BJ (cell line): Measurements from ENCODE around the gene EBLN2. TPM values are rescaled to one million over a fixed set of nuclear protein-coding genes. Genes with fewer than 3 reads are reported as not detected.
A peak's percentile ranks its signal among the peaks of the same experiment; 100 is the strongest.

Experiments
- CTCF ChIA-PET: fragments of 350-600 bp; formaldehyde crosslinking; extraction: SDS; loops from one replicate; lab custom pipeline; 2021; ENCODE audit warnings: antibody characterized with exemption, inconsistent platforms; lab: Yijun Ruan, JAX
- POLR2A ChIA-PET: fragments of 300-600 bp; sonication (Branson Sonifier 250); formaldehyde crosslinking; extraction: SDS; loops from one replicate; lab custom pipeline; 2021; ENCODE audit warnings: antibody characterized with exemption; lab: Charles Lee
- DNase-seq: peaks from one replicate; pipeline ENCODE4 v3.0.0-alpha.2; 2011; ENCODE audit warnings: low read depth
- H3K27me3 ChIP-seq: 2 replicates; pipeline ENCODE4 v1.6.0; 2011; ENCODE audit warnings: low read length; ENCODE audit not compliant: control insufficient read depth, insufficient read depth
- H3K36me3 ChIP-seq: 2 replicates; pipeline ENCODE4 v1.5.1; 2011; ENCODE audit warnings: low read length; ENCODE audit not compliant: control insufficient read depth, insufficient read depth
- H3K4me3 ChIP-seq: 2 replicates; pipeline ENCODE4 v1.5.1; 2011; ENCODE audit warnings: low read depth, mild to moderate bottlenecking, control low read depth, low read length
- CTCF ChIP-seq: IDR thresholded peaks from 2 replicates; pipeline ENCODE4 v1.5.1; 2011; ENCODE audit warnings: low read depth, mild to moderate bottlenecking, control low read depth, inconsistent platforms, low read length, moderate library complexity; ENCODE audit not compliant: insufficient read depth
- polyA plus RNA-seq: library from polyadenylated mRNA; depleted of rRNA; stranded (reverse); fragments of >200 nt; gene quantifications from 2 replicates; pipeline ENCODE4 v1.2.3, GENCODE V29; 2011

The EBLN2 gene
- polyA plus RNA-seq, 1 experiment, result 1.0 TPM

DNA sequence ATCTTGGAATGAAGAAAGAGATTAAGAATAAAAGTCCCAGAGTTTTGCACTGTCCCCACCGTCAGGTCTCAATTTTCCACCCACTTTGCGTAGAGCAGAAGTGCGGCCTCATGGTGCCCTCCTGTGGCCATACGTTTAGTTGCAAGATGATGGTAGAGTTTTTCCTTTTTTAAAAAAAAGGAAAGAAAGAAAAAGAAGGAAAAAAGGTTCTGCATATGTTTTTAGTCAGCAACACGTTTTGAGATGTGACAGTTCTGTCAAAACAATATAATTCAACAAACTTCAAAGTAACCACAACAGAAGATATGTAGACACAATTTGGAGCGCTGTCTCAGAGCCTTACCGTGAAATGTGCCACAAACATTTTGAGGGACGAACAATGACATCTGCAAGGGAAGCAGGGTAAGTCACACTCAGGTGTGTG lies 24.6 kb downstream of the EBLN2 start:
- peak; percentile 70 for TF ChIP-seq CTCF
- ChIA-PET POLR2A (no interaction called here), CTCF (interaction anchor here (0.6 to 4.5 kb wide), 19 partner anchors 10 to 1357 kb away, joined by 3 to 35 read pairs (median 4); partner anchors contain the start of gene SHQ1)
- no peaks in the 10 kb centered on the region for H3K36me3 ChIP-seq
- no peaks in the 10 kb centered on the region for H3K27me3 ChIP-seq
- no peak overlapping the region for H3K4me3 ChIP-seq
- no peak for DNase-seq

DNA sequence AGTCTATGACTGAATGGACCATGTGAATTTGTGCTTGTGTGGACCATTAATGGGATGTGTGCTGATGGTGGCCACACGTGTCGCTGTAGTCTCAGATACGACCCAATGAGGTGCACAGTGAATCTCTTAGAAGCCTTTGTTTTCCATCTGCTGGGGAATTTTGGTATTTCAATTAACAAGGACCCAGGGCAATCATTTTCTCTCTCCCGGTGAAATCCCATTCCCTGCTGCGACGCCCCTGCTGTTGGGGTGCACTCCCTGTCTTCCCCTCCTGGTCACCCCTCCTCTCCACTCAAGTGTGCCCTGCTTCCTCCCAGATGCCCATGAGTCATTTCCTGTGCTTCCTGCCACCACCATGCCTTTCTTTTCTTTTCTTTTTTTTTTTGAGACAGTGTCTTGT lies 32.7 kb downstream of the EBLN2 start:
- 0 out of 2 replicates have a peak, but pooled peaks cover 3% of the 10 kb centered on the region for H3K27me3 ChIP-seq
- DNase-seq, result no peak
- POLR2A ChIA-PET, result no interaction called here
- CTCF ChIA-PET, result no interaction called here
- H3K36me3 ChIP-seq, result no peaks in the 10 kb centered on the region
- TF ChIP-seq CTCF, result no peak
- H3K4me3 ChIP-seq, result no peak overlapping the region

GRCh38 chr3:73094951-73095350 lies 33.5 kb downstream of the EBLN2 start:
- DNase-seq, result no peak
- no peaks in the 10 kb centered on the region for H3K36me3 ChIP-seq
- ChIA-PET POLR2A (no interaction called here), CTCF (interaction anchor here (0.6 to 2.1 kb wide), 5 partner anchors 9 to 408 kb away, joined by 3 to 11 read pairs (median 3); no protein-coding TSS in a partner anchor)
- no peak overlapping the region for H3K4me3 ChIP-seq
- H3K27me3 ChIP-seq, result 0 out of 2 replicates have a peak, but pooled peaks cover 3% of the 10 kb centered on the region
- TF ChIP-seq CTCF, result no peak

GRCh38 chr3:73096169-73096568 lies 34.7 kb downstream of the EBLN2 start:
- CTCF ChIA-PET, result interaction anchor here (0.7 to 2.6 kb wide), 5 partner anchors 10 to 1385 kb away, joined by 3 to 11 read pairs (median 3); no protein-coding TSS in a partner anchor
- POLR2A ChIA-PET, result no interaction called here

GRCh38 chr3:73098026-73098425 lies 36.6 kb downstream of the EBLN2 start:
- Histone ChIP-seq H3K4me3 (no peak overlapping the region), H3K27me3 (0 out of 2 replicates have a peak, but pooled peaks cover 3% of the 10 kb centered on the region), H3K36me3 (no peaks in the 10 kb centered on the region)
- no peak for DNase-seq
- CTCF ChIA-PET, result interaction anchor here (0.7 to 1.5 kb wide), 2 partner anchors 397 to 404 kb away, joined by 3 to 4 read pairs; no protein-coding TSS in a partner anchor
- no peak for TF ChIP-seq CTCF
- POLR2A ChIA-PET, result no interaction called here

More at GRCh38 chr3:73096169-73096568, 34.7 kb downstream of the EBLN2 start:
- no peak for TF ChIP-seq CTCF
- H3K36me3 ChIP-seq, result no peaks in the 10 kb centered on the region
- H3K4me3 ChIP-seq, result no peak overlapping the region
- H3K27me3 ChIP-seq, result 0 out of 2 replicates have a peak, but pooled peaks cover 3% of the 10 kb centered on the region
- no peak for DNase-seq
